NCI-H82 treated with DMSO at 0.1 percent for 48 hours (cell line): Measurements from ENCODE around the gene CRIP1.

Source experiments
- DNase-seq: peaks from one replicate; lab custom pipeline; 2025; ENCODE audit not compliant: unreplicated experiment; lab: John Stamatoyannopoulos, UW

CRIP1 gene

GRCh38 chr14:105492031-105492970 is 5.6 kb downstream of the CRIP1 start:
- DNase-seq = no peak

GRCh38 chr14:105492971-105493871 is 6.5 kb downstream of the CRIP1 start:
- no peak for DNase-seq

GRCh38 chr14:105493921-105494605 is 7.4 kb downstream of the CRIP1 start:
- no peak for DNase-seq

- DNase-seq = no peak
Observed at GRCh38 chr14:105494606-105494929, 7.9 kb downstream of the CRIP1 start.

GRCh38 chr14:105495101-105495989 is 8.7 kb downstream of the CRIP1 start:
- no peak for DNase-seq

GRCh38 chr14:105495990-105496830 is 9.5 kb downstream of the CRIP1 start:
- DNase-seq = no peak

GRCh38 chr14:105496831-105497591 is 10.3 kb downstream of the CRIP1 start:
- no peak for DNase-seq

- no peak for DNase-seq
Observed at GRCh38 chr14:105497671-105498429, 11.2 kb downstream of the CRIP1 start.

GRCh38 chr14:105498430-105499255 is 12.0 kb downstream of the CRIP1 start:
- DNase-seq = no peak

GRCh38 chr14:105499256-105500035 is 12.8 kb downstream of the CRIP1 start:
- no peak for DNase-seq

GRCh38 chr14:105500036-105500725 is 13.5 kb downstream of the CRIP1 start:
- no peak for DNase-seq

- no peak for DNase-seq
Observed at GRCh38 chr14:105500726-105501101, 14.0 kb downstream of the CRIP1 start.

GRCh38 chr14:105501504-105502291 is 15.0 kb downstream of the CRIP1 start:
- no peak for DNase-seq

- DNase-seq = no peak
Observed at GRCh38 chr14:105502446-105503295, 16.0 kb downstream of the CRIP1 start.
